ENCODE data around the gene UTY. TPM values are rescaled to one million over a fixed set of nuclear protein-coding genes. Genes with fewer than 3 reads are reported as not detected.

UTY gene
- total RNA-seq, 4 donors from 2014 or later: 0.19 to 27.4 (median 17.6) TPM; not detected in 1

DNA sequence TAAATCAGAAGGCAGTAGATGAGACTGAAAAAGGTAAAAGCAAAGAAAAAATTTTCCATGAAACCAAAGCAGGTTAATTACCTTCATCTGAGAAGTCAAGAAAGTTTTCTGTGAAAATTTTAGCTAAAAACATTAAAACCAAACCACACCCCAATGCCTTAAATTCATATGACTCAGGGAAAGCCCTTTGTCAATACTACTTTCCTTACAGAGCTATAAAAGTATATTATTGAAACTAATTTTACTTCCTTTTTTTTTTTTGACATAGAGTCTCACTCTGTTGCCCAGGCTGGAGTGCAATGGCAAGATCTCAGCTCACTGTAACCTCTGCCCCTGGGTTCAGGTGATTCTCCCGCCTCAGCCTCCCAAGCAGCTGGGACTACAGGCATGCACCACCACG, 117.2 kb downstream of the UTY start:
- H3K4me1 ChIP-seq: no peaks in the 10 kb centered on the region
- DNase-seq (ENCODE audit: extremely low spot score): no peak

DNA sequence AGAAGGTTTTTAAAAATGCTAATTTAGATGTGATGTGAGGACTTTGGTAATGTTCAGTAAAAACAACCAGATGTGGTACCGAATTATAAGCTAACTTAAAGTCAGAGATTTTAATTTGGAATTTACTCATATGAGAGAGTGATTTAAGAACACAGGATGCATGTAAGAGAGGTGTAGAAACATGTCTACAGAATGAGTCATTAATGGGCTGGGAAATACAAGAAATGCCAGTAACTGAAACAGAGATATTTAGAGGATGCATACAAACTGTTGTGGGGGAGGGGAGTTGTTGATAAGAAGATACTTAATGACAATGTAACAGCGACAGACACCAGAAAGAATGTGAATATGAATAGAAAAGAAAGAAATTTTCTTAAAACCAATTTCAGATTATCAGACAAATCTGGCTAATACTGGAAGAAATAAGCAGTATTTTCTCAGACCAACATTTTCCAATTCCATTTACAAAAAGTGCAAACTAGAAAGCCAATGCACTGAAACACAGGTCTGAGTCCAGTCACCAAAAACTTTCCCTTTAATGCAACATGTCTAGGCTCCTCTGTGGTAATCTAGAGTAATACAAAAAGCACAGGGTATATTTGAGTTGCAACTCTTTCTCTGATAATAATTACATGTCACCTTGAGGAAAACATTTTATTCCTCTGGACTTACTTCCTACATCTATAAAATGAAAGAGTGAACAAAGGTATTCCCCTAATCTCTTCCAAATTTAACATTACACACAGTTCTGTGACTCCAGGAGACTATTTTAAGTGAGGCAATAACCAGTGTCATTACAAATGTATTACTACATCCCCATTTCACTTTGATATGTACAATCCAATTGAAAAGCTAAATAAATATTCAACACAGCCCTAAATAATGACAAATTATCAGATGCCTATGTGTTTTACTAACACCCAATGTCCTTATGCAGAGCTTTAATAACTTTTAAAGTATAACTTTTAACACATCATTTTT, 117.9 kb downstream of the UTY start:
- Histone ChIP-seq H3K36me3 (peaks cover 0 to 12% (median 0%) of the 10 kb centered on the region in 4 donors), H3K27me3 (no peaks in the 10 kb centered on the region), H3K4me3 (no peak overlapping the region), H3K9me3 (no peaks in the 10 kb centered on the region), H3K4me1 (no peaks in the 10 kb centered on the region), H3K27ac (replicated peaks in 1 of 4) (no peak overlapping the region)
- TF ChIP-seq POLR2A (IDR thresholded peaks at IDR 0.05; ENCODE audit: low read depth) (no peak), EP300 (IDR thresholded peaks at IDR 0.05) (no peak)
- TF ChIP-seq, protein P1, sequence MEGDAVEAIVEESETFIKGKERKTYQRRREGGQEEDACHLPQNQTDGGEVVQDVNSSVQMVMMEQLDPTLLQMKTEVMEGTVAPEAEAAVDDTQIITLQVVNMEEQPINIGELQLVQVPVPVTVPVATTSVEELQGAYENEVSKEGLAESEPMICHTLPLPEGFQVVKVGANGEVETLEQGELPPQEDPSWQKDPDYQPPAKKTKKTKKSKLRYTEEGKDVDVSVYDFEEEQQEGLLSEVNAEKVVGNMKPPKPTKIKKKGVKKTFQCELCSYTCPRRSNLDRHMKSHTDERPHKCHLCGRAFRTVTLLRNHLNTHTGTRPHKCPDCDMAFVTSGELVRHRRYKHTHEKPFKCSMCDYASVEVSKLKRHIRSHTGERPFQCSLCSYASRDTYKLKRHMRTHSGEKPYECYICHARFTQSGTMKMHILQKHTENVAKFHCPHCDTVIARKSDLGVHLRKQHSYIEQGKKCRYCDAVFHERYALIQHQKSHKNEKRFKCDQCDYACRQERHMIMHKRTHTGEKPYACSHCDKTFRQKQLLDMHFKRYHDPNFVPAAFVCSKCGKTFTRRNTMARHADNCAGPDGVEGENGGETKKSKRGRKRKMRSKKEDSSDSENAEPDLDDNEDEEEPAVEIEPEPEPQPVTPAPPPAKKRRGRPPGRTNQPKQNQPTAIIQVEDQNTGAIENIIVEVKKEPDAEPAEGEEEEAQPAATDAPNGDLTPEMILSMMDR (IDR thresholded peaks at IDR 0.05): no peak
- no peak for DNase-seq (ENCODE audit: extremely low spot score)
- WGBS: no CpG with 5 or more reads among the region's 2 CpGs
- intact Hi-C loops (cut with DNase I): no loop called here

More for the DNA sequence above, 117.2 kb downstream of the UTY start:
- H3K27ac ChIP-seq (replicated peaks in 1 of 4): no peak overlapping the region
- WGBS: no CpG with 5 or more reads among the region's 2 CpGs
- no peak overlapping the region for H3K4me3 ChIP-seq
- no peaks in the 10 kb centered on the region for H3K9me3 ChIP-seq
- H3K27me3 ChIP-seq: no peaks in the 10 kb centered on the region
- TF ChIP-seq, protein P1 (IDR thresholded peaks at IDR 0.05): no peak
- TF ChIP-seq EP300 (IDR thresholded peaks at IDR 0.05): no peak
- no peak for TF ChIP-seq POLR2A (IDR thresholded peaks at IDR 0.05; ENCODE audit: low read depth)
- TF ChIP-seq POLR2AphosphoS5 (IDR thresholded peaks at IDR 0.05): no peak
- peaks cover 0 to 12% (median 0%) of the 10 kb centered on the region in 4 donors for H3K36me3 ChIP-seq
- intact Hi-C loops (cut with DNase I): no loop called here

DNA sequence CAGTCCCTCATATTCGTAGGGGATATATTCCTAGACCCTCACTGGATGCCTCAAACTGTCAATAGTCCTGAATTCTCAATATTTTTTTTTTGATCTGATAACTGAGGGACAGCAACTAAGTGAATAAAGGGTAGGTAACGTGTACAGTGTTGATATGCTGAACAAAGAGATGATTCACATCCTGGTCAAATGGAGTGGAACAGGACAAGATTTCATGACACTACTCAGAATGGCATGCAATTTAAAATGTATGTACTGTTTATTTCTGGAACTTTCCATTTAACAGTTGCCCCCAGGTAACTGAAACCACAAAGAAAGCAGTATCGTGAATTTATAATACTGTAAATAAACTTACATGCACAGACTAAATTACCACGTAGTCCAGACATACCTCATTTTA, 128.4 kb downstream of the UTY start:
- peaks cover 0 to 8% (median 4%) of the 10 kb centered on the region in 4 donors for H3K4me1 ChIP-seq
- H3K27ac ChIP-seq (replicated peaks in 1 of 4): no peak overlapping the region
- no CpG with 5 or more reads among the region's 4 CpGs for WGBS
- no peaks in the 10 kb centered on the region for H3K9me3 ChIP-seq
- TF ChIP-seq POLR2AphosphoS5 (IDR thresholded peaks at IDR 0.05) (no peak), EP300 (IDR thresholded peaks at IDR 0.05) (no peak), POLR2A (IDR thresholded peaks at IDR 0.05; ENCODE audit: low read depth) (no peak)
- TF ChIP-seq, protein P1 (IDR thresholded peaks at IDR 0.05): no peak
- no peak overlapping the region for H3K4me3 ChIP-seq
- peaks cover 0 to 42% (median 4%) of the 10 kb centered on the region in 4 donors for H3K36me3 ChIP-seq
- no peak for DNase-seq (ENCODE audit: extremely low spot score)
- intact Hi-C loops (cut with DNase I): no loop called here
- no peaks in the 10 kb centered on the region for H3K27me3 ChIP-seq

DNA sequence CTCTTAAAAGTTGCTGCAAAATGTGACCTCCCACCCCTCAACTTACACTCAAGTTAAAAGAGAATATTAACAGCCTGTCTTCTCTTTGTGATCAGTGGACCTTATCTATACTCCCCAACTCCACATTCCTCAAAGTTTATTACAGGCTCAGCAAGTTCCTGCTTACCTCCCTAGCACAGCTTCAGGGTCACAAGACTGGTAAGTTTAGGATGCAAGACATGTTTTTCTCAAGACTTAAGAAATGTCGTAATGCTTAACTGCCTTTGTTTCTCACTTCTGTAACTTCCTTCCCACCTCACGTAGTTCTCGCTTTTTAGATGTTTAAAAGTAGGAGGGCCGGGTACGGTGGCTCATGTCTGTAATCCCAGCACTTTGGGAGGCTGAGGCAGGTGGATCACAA, 132.7 kb downstream of the UTY start:
- peaks cover 0 to 8% (median 4%) of the 10 kb centered on the region in 4 donors for H3K4me1 ChIP-seq

More for the DNA sequence above, 132.7 kb downstream of the UTY start:
- TF ChIP-seq, protein P1 (IDR thresholded peaks at IDR 0.05): no peak
- TF ChIP-seq EP300 (IDR thresholded peaks at IDR 0.05) (no peak), POLR2AphosphoS5 (IDR thresholded peaks at IDR 0.05) (no peak), POLR2A (IDR thresholded peaks at IDR 0.05; ENCODE audit: low read depth) (no peak)
- Histone ChIP-seq H3K36me3 (peaks cover 0 to 6% (median 0%) of the 10 kb centered on the region in 4 donors), H3K4me3 (no peak overlapping the region), H3K9me3 (no peaks in the 10 kb centered on the region), H3K27me3 (no peaks in the 10 kb centered on the region), H3K27ac (replicated peaks in 1 of 4) (no peak overlapping the region)
- DNase-seq (ENCODE audit: extremely low spot score): no peak
- intact Hi-C loops (cut with DNase I): no loop called here
- WGBS: no CpG with 5 or more reads among the region's 5 CpGs
